ENCODE data around the gene DTX2.
"Not testable (repeated sequence)": the region's sequence is repeated elsewhere in the genome, so short reads cannot be mapped to it uniquely, and the experiment has no call there.

GRCh38 chr7:76503244-76503643 lies 41.7 kb downstream of the DTX2 start:
- not testable (repeated sequence) for TF ChIP-seq CTCF, POLR2A, EP300 (IDR thresholded peaks at IDR 0.05)

All from tibial nerve (tissue), 4 donors.